Endodermal cell (in vitro differentiated cells): ENCODE measurements around the gene LIN7C. TPM values are rescaled to one million over a fixed set of nuclear protein-coding genes. Genes with fewer than 3 reads are reported as not detected.

Experiments used
- DNase-seq: peaks from one replicate; pipeline ENCODE4 v3.0.0-alpha.2; 2017
- H3K27ac ChIP-seq: 2 replicates; pipeline ENCODE4 v1.5.1; 2013; ENCODE audit warnings: mild to moderate bottlenecking, low read depth, low read length, moderate library complexity
- H3K27me3 ChIP-seq: 2 replicates; pipeline ENCODE4 v1.6.1; 2013; ENCODE audit warnings: mild to moderate bottlenecking, low read length, moderate library complexity; ENCODE audit not compliant: insufficient read depth, control insufficient read depth, poor library complexity, severe bottlenecking
- H3K36me3 ChIP-seq: 2 replicates; pipeline ENCODE4 v1.7.0; 2013; ENCODE audit warnings: mild to moderate bottlenecking, low read length, moderate library complexity; ENCODE audit not compliant: control insufficient read depth, insufficient read depth
- H3K4me1 ChIP-seq: one replicate; pipeline ENCODE4 v1.7.0; 2013; ENCODE audit warnings: low read length; ENCODE audit not compliant: control insufficient read depth, insufficient read depth
- H3K4me3 ChIP-seq: 2 replicates; pipeline ENCODE4 v1.5.1; 2013; ENCODE audit warnings: mild to moderate bottlenecking, low read length, moderate library complexity
- H3K9ac ChIP-seq: 2 replicates; pipeline ENCODE4 v1.6.1; 2013; ENCODE audit warnings: mild to moderate bottlenecking, low read length, moderate library complexity; ENCODE audit not compliant: poor library complexity, severe bottlenecking; ENCODE audit errors: extremely low read depth
- H3K9me3 ChIP-seq: 2 replicates; pipeline ENCODE4 v1.6.1; 2013; ENCODE audit warnings: mild to moderate bottlenecking, low read length, moderate library complexity; ENCODE audit not compliant: control insufficient read depth
- H3K27ac Mint-ChIP-seq: 2 replicates; pipeline ENCODE4 v1.8.0; 2020; ENCODE audit warnings: mixed read lengths
- H3K27me3 Mint-ChIP-seq: 2 replicates; pipeline ENCODE4 v1.8.0; 2021; ENCODE audit warnings: mild to moderate bottlenecking, mixed read lengths; ENCODE audit not compliant: insufficient read depth
- H3K36me3 Mint-ChIP-seq: 2 replicates; pipeline ENCODE4 v1.8.0; 2020; ENCODE audit warnings: low read depth, mixed read lengths
- H3K4me1 Mint-ChIP-seq: 2 replicates; pipeline ENCODE4 v1.8.0; 2020; ENCODE audit warnings: mixed read lengths
- H3K4me3 Mint-ChIP-seq: 2 replicates; pipeline ENCODE4 v1.8.0; 2020; ENCODE audit warnings: mild to moderate bottlenecking, moderate library complexity, mixed read lengths
- H3K9me3 Mint-ChIP-seq: 2 replicates; pipeline ENCODE4 v1.8.0; 2020; ENCODE audit warnings: mild to moderate bottlenecking, mixed read lengths
- CTCF ChIP-seq: fragments of 200-600 bp; sonication (generic); conservative IDR thresholded peaks from 2 replicates; pipeline ENCODE4 v1.5.0; 2021; ENCODE audit warnings: antibody characterized with exemption, mild to moderate bottlenecking
- WGBS, 2 experiments: methylation state at CpG; one replicate each; pipeline versions ENCODE4 v1.1.5 to v1.1.7; 2013; ENCODE audit warnings: missing lambda C conversion rate in 2 of 2, mixed read lengths in 1 of 2; ENCODE audit not compliant: insufficient coverage in 1 of 2, insufficient read length in 1 of 2; 5-methylcytosine and 5-hydroxymethylcytosine counted together
- total RNA-seq, 2 donors: library from RNA; stranded (reverse); fragmentation: NEBNext Ultra II Directional in 1 of 2; extraction: Animal tissue kit (Norgen Biotek cat#: 25700) in 1 of 2; gene quantifications; 2 replicates in 1 of 2; 3 replicates in 1 of 2; pipeline ENCODE4 v1.2.1, GENCODE V29; 2021

Gene LIN7C
- total RNA-seq, 2 donors from 2014 or later, result 28.3 to 39.6 TPM

GRCh38 chr11:27535103-27535502, 28.5 kb upstream of the LIN7C start:
- Mint-ChIP-seq H3K4me1 (peaks cover 7% of the 10 kb centered on the region), H3K9me3 (no peaks in the 10 kb centered on the region), H3K27me3 (peaks cover 7% of the 10 kb centered on the region), H3K36me3 (no peaks in the 10 kb centered on the region), H3K27ac (no peak overlapping the region), H3K4me3 (no peak overlapping the region)
- Histone ChIP-seq H3K27ac (no peak overlapping the region), H3K9me3 (no peaks in the 10 kb centered on the region), H3K27me3 (no peaks in the 10 kb centered on the region), H3K4me3 (no peak overlapping the region), H3K36me3 (no peaks in the 10 kb centered on the region), H3K9ac (no peak overlapping the region), H3K4me1 (no peaks in the 10 kb centered on the region)
- DNase-seq, result no peak
- 83 to 91% methylated on average over 1 to 2 of the region's 2 CpGs for WGBS, 2 experiments
- TF ChIP-seq CTCF, result no peak

- H3K4me1 Mint-ChIP-seq, result no peaks in the 10 kb centered on the region
- WGBS, 2 experiments, result 83 to 86% methylated on average over 4 of the region's 4 CpGs
Observed at GRCh38 chr11:27532652-27533325, 26.2 kb upstream of the LIN7C start.

GRCh38 chr11:27528712-27529111, 22.1 kb upstream of the LIN7C start:
- Mint-ChIP-seq H3K36me3 (no peaks in the 10 kb centered on the region), H3K27me3 (peaks cover 4% of the 10 kb centered on the region), H3K4me1 (no peaks in the 10 kb centered on the region), H3K27ac (no peak overlapping the region), H3K4me3 (no peak overlapping the region), H3K9me3 (no peaks in the 10 kb centered on the region)
- Histone ChIP-seq H3K27ac (no peak overlapping the region), H3K36me3 (no peaks in the 10 kb centered on the region), H3K4me3 (no peak overlapping the region), H3K9ac (no peak overlapping the region), H3K27me3 (no peaks in the 10 kb centered on the region), H3K9me3 (no peaks in the 10 kb centered on the region), H3K4me1 (no peaks in the 10 kb centered on the region)
- no peak for TF ChIP-seq CTCF
- DNase-seq, result no peak

More at GRCh38 chr11:27532652-27533325, 26.2 kb upstream of the LIN7C start:
- Mint-ChIP-seq H3K4me3 (no peak overlapping the region), H3K9me3 (no peaks in the 10 kb centered on the region), H3K27me3 (peaks cover 8% of the 10 kb centered on the region), H3K27ac (no peak overlapping the region), H3K36me3 (no peaks in the 10 kb centered on the region)
- no peak for TF ChIP-seq CTCF
- Histone ChIP-seq H3K9me3 (no peaks in the 10 kb centered on the region), H3K27ac (no peak overlapping the region), H3K27me3 (no peaks in the 10 kb centered on the region), H3K9ac (no peak overlapping the region), H3K36me3 (no peaks in the 10 kb centered on the region), H3K4me1 (no peaks in the 10 kb centered on the region), H3K4me3 (no peak overlapping the region)
- no peak for DNase-seq
